GM12891 (cell line): ENCODE results near the gene CAPNS2.

Experiments
- PAX5 ChIP-seq: IDR thresholded peaks from 2 replicates; pipeline ENCODE4 v1.6.1; 2011; ENCODE audit warnings: low read length, moderate library complexity, mild to moderate bottlenecking; ENCODE audit not compliant: insufficient read depth, severe bottlenecking
- POLR2A ChIP-seq: IDR thresholded peaks from 2 replicates; pipeline ENCODE4 v1.6.1; 2011; ENCODE audit warnings: low read depth, low read length, control low read depth
- POLR2AphosphoS5 ChIP-seq: IDR thresholded peaks from 2 replicates; pipeline ENCODE4 v1.6.1; 2011; ENCODE audit warnings: low read depth, low read length, control low read depth
- POU2F2 ChIP-seq: IDR thresholded peaks from 2 replicates; pipeline ENCODE4 v1.6.1; 2011; ENCODE audit warnings: low read depth, mild to moderate bottlenecking, control low read depth, low read length, moderate library complexity
- SPI1 ChIP-seq: IDR thresholded peaks from 2 replicates; pipeline ENCODE4 v1.6.1; 2011; ENCODE audit warnings: low read depth, low read length, control low read depth
- TAF1 ChIP-seq: IDR thresholded peaks from 2 replicates; pipeline ENCODE4 v1.6.1; 2011; ENCODE audit warnings: low read depth, low read length, control low read depth

GRCh38 chr16:55588799-55589198 is 22.3 kb downstream of the CAPNS2 start:
- TF ChIP-seq TAF1 (no peak), SPI1 (no peak), POLR2A (no peak), POLR2AphosphoS5 (no peak), PAX5 (no peak), POU2F2 (no peak)
